Upper lobe of left lung (tissue), 6 donors: Measurements from ENCODE around the gene TCEA2. TPM values are rescaled to one million over a fixed set of nuclear protein-coding genes. Genes with fewer than 3 reads are reported as not detected.
"Not testable (repeated sequence)": the region's sequence is repeated elsewhere in the genome, so short reads cannot be mapped to it uniquely, and the experiment has no call there.

ENCODE experiments used
- ATAC-seq, 2 donors: fragments of 200-7000 bp; cut with Tn5 transposase; one replicate each; pipeline ENCODE4 v1.9.1; 2022; ENCODE audit warnings: mild to moderate bottlenecking in 2 of 2, moderate library complexity in 2 of 2; ENCODE audit not compliant: low FRiP score in 2 of 2
- DNase-seq, 2 donors: peaks; one replicate each; pipeline ENCODE4 v3.0.0-alpha.2; 2019 to 2020
- H3K27ac ChIP-seq, 4 donors: fragments of 200-600 bp; sonication (generic); one replicate each; pipeline ENCODE4 v1.5.1; 2016 to 2019
- H3K27me3 ChIP-seq, 4 donors: fragments of 200-600 bp; sonication (generic); one replicate each; pipeline ENCODE4 v1.5.1; 2017 to 2019
- H3K36me3 ChIP-seq, 4 donors: fragments of 200-600 bp; sonication (generic); one replicate each; pipeline ENCODE4 v1.5.1; 2016 to 2019
- H3K4me1 ChIP-seq, 4 donors: fragments of 200-600 bp; sonication (generic); one replicate each; pipeline ENCODE4 v1.5.1; 2018 to 2019
- H3K4me3 ChIP-seq, 4 donors: fragments of 200-600 bp; sonication (generic); one replicate each; pipeline ENCODE4 v1.5.1; 2017 to 2019; ENCODE audit warnings: mild to moderate bottlenecking in 2 of 4, moderate library complexity in 1 of 4
- H3K9me3 ChIP-seq, 4 donors: fragments of 200-600 bp; sonication (generic); one replicate each; pipeline ENCODE4 v1.5.1; 2018 to 2019
- CTCF ChIP-seq, 6 experiments: fragments of 450-650 bp in 4 of 6; fragments of 200-600 bp in 2 of 6; sonication (generic) in 2 of 6; IDR thresholded peaks; one replicate each; pipeline ENCODE4 v1.5.1; 2016 to 2019; ENCODE audit warnings: antibody characterized with exemption in 6 of 6
- EP300 ChIP-seq, 4 donors: sonication (generic); formaldehyde crosslinking; IDR thresholded peaks; one replicate each; pipeline ENCODE4 v1.5.1; 2017; ENCODE audit warnings: antibody characterized with exemption in 4 of 4, control low read depth in 2 of 4
- POLR2A ChIP-seq, 4 donors: fragments of 450-650 bp; IDR thresholded peaks; one replicate each; pipeline ENCODE4 v1.5.1; 2016 to 2017; ENCODE audit warnings: antibody characterized with exemption in 4 of 4, mild to moderate bottlenecking in 2 of 4
- POLR2AphosphoS5 ChIP-seq, 2 donors: sonication (generic); formaldehyde crosslinking; IDR thresholded peaks; one replicate each; pipeline ENCODE4 v1.5.1; 2017; ENCODE audit warnings: antibody characterized with exemption in 2 of 2
- WGBS, 2 donors: methylation state at CpG; one replicate each; pipeline ENCODE4 v1.1.5; 2017 to 2018; 5-methylcytosine and 5-hydroxymethylcytosine counted together
- total RNA-seq, 6 donors: library from RNA; depleted of rRNA in 4 of 6; stranded (reverse); fragments of >200 nt in 4 of 6; gene quantifications; one replicate each; pipeline versions ENCODE4 v1.1.0 to v1.2.1, GENCODE V29; 2016 to 2021
- donor health status: DM: no; HTN: no; CAD: no; lungs with moderate emphysema.
- donor health status: DM: no; HTN: yes; CAD: no; lungs with severe emphysema.

Gene TCEA2
- total RNA-seq, 6 donors from 2014 or later: 21.7 to 56.0 (median 28.4) TPM

GRCh38 chr20:64116016-64116415 lies 53.0 kb downstream of the TCEA2 start:
- Histone ChIP-seq H3K36me3 (no peaks in the 10 kb centered on the region), H3K27ac (no peak overlapping the region), H3K9me3 (no peaks in the 10 kb centered on the region), H3K27me3 (no peaks in the 10 kb centered on the region), H3K4me3 (no peak overlapping the region), H3K4me1 (peaks cover 0 to 9% (median 4%) of the 10 kb centered on the region in 4 donors)
- ATAC-seq (no peak), DNase-seq (no peak)
- TF ChIP-seq EP300 (IDR thresholded peaks at IDR 0.05) (no peak), CTCF (IDR thresholded peaks at IDR 0.05) (no peak), POLR2A (IDR thresholded peaks at IDR 0.05) (no peak), POLR2AphosphoS5 (IDR thresholded peaks at IDR 0.05) (no peak)
- 87 to 91% methylated on average over 15 to 20 of the region's 21 CpGs for WGBS, 2 donors

- H3K27me3 ChIP-seq: no peaks in the 10 kb centered on the region
- H3K9me3 ChIP-seq: no peaks in the 10 kb centered on the region
- 75 to 88% methylated on average over 14 to 17 of the region's 17 CpGs for WGBS, 2 donors
- peak in 1 of 2 donors; percentile 38 for ATAC-seq
- H3K27ac ChIP-seq: no peak overlapping the region
- TF ChIP-seq CTCF (IDR thresholded peaks at IDR 0.05) (no peak), EP300 (IDR thresholded peaks at IDR 0.05) (no peak), POLR2AphosphoS5 (IDR thresholded peaks at IDR 0.05) (no peak), POLR2A (IDR thresholded peaks at IDR 0.05) (no peak)
- H3K4me1 ChIP-seq: peaks cover 0 to 9% (median 4%) of the 10 kb centered on the region in 4 donors
- no peak overlapping the region for H3K4me3 ChIP-seq
- DNase-seq: peak in 1 of 2 donors; percentile 4
- no peaks in the 10 kb centered on the region for H3K36me3 ChIP-seq
Observed at GRCh38 chr20:64116541-64117431, 53.8 kb downstream of the TCEA2 start.

- not testable (repeated sequence) for H3K4me3 ChIP-seq, H3K36me3 ChIP-seq, H3K4me1 ChIP-seq, H3K27ac ChIP-seq, H3K9me3 ChIP-seq, ATAC-seq, H3K27me3 ChIP-seq
- WGBS, 2 donors: 65% methylated on average over 2 of the region's 6 CpGs; no CpG with 5 or more reads in 1 of the 2 donors
- peak in 1 of 2 donors; percentile 4 for DNase-seq
Observed at GRCh38 chr20:64117432-64117777, 54.4 kb downstream of the TCEA2 start.

- DNase-seq (peak; percentile 1 to 20), ATAC-seq (no peak)
- Histone ChIP-seq H3K27me3 (no peaks in the 10 kb centered on the region), H3K9me3 (no peaks in the 10 kb centered on the region), H3K4me1 (peaks cover 0 to 9% (median 4%) of the 10 kb centered on the region in 4 donors), H3K4me3 (no peak overlapping the region), H3K36me3 (no peaks in the 10 kb centered on the region), H3K27ac (no peak overlapping the region)
- 77 to 91% methylated on average over 8 of the region's 8 CpGs for WGBS, 2 donors
- TF ChIP-seq POLR2AphosphoS5 (IDR thresholded peaks at IDR 0.05) (no peak), CTCF (IDR thresholded peaks at IDR 0.05) (no peak), POLR2A (IDR thresholded peaks at IDR 0.05) (no peak), EP300 (IDR thresholded peaks at IDR 0.05) (no peak)
Observed at GRCh38 chr20:64119301-64119680, 56.3 kb downstream of the TCEA2 start.

- DNase-seq (peak in 1 of 2 donors; percentile 13), ATAC-seq (peak in 1 of 2 donors; percentile 41)
- H3K36me3 ChIP-seq: no peaks in the 10 kb centered on the region
- H3K4me3 ChIP-seq: no peak overlapping the region
- peaks cover 0 to 9% (median 4%) of the 10 kb centered on the region in 4 donors for H3K4me1 ChIP-seq
- no peaks in the 10 kb centered on the region for H3K9me3 ChIP-seq
- no peak overlapping the region for H3K27ac ChIP-seq
- 48 to 63% methylated on average over 7 to 14 of the region's 14 CpGs for WGBS, 2 donors
- H3K27me3 ChIP-seq: no peaks in the 10 kb centered on the region
- TF ChIP-seq CTCF (IDR thresholded peaks at IDR 0.05) (no peak), POLR2AphosphoS5 (IDR thresholded peaks at IDR 0.05) (no peak), EP300 (IDR thresholded peaks at IDR 0.05) (no peak), POLR2A (IDR thresholded peaks at IDR 0.05) (no peak)
Observed at GRCh38 chr20:64119681-64120341, 56.8 kb downstream of the TCEA2 start.
